K562 (cell line): Measurements from ENCODE around the gene FSCN2. TPM values are rescaled to one million over a fixed set of nuclear protein-coding genes. Genes with fewer than 3 reads are reported as not detected.

Experiments
- ATF1 ChIP-seq, 2 experiments: fragments of 450-650 bp in 1 of 2; IDR thresholded peaks; 2 replicates each; pipeline ENCODE4 v1.6.1; 2016; ENCODE audit warnings: missing compliant biosample characterization in 1 of 2, missing genetic modification characterization in 1 of 2
- ATF7 ChIP-seq: fragments of 450-650 bp; IDR thresholded peaks from 2 replicates; pipeline ENCODE4 v1.7.1; 2014; ENCODE audit warnings: mild to moderate bottlenecking, moderate library complexity
- CBFA2T3 ChIP-seq: fragments of 450-650 bp; IDR thresholded peaks from 2 replicates; pipeline ENCODE4 v1.6.1; 2017
- CTBP1 ChIP-seq: fragments of 450-650 bp; IDR thresholded peaks from 2 replicates; pipeline ENCODE4 v1.6.1; 2016; ENCODE audit warnings: borderline replicate concordance
- CTCFL ChIP-seq: IDR thresholded peaks from 2 replicates; pipeline ENCODE4 v1.6.1; 2011; ENCODE audit warnings: borderline replicate concordance, low read depth, mild to moderate bottlenecking, moderate library complexity, low read length; ENCODE audit not compliant: insufficient read depth, poor library complexity, severe bottlenecking
- ERF ChIP-seq: fragments of 450-650 bp; formaldehyde crosslinking; IDR thresholded peaks from 2 replicates; pipeline ENCODE4 v1.4.0; 2020; ENCODE audit warnings: mild to moderate bottlenecking, mixed read lengths
- ETS1 ChIP-seq: conservative IDR thresholded peaks from 2 replicates; pipeline ENCODE4 v1.6.1; 2011; ENCODE audit warnings: low read depth, mild to moderate bottlenecking, low read length; ENCODE audit not compliant: control insufficient read depth
- FOXK2 ChIP-seq, 2 experiments: fragments of 450-650 bp; IDR thresholded peaks in 1 of 2; conservative IDR thresholded peaks in 1 of 2; 2 replicates each; pipeline ENCODE4 v1.6.1; 2016; ENCODE audit warnings: low read depth in 2 of 2, mild to moderate bottlenecking in 1 of 2
- GMEB1 ChIP-seq: fragments of 250-450 bp; sonication (Bioruptor Pico); IDR thresholded peaks from 2 replicates; pipeline ENCODE4 v1.4.0; 2020; ENCODE audit warnings: mild to moderate bottlenecking
- KLF16 ChIP-seq: IDR thresholded peaks from 2 replicates; pipeline ENCODE4 v1.6.1; 2016; ENCODE audit warnings: antibody characterized with exemption
- LARP7 ChIP-seq: fragments of 450-650 bp; IDR thresholded peaks from 2 replicates; pipeline ENCODE4 v1.6.1; 2016
- MAFK ChIP-seq: IDR thresholded peaks from 2 replicates; pipeline ENCODE4 v1.6.1; 2011; ENCODE audit warnings: low read length, improper control_type of control experiment
- MCM5 ChIP-seq: fragments of 450-650 bp; IDR thresholded peaks from 2 replicates; pipeline ENCODE4 v1.6.1; 2016; ENCODE audit warnings: low read depth
- NCOA2 ChIP-seq, 2 experiments: fragments of 450-650 bp; IDR thresholded peaks; 2 replicates each; pipeline ENCODE4 v1.6.1; 2018; ENCODE audit warnings: mild to moderate bottlenecking in 2 of 2, moderate library complexity in 1 of 2; ENCODE audit not compliant: partially characterized antibody in 2 of 2
- NFIC ChIP-seq: fragments of 450-650 bp; IDR thresholded peaks from 2 replicates; pipeline ENCODE4 v1.6.1; 2017; ENCODE audit warnings: mild to moderate bottlenecking, inconsistent platforms
- NR1H2 ChIP-seq: sonication (generic); formaldehyde crosslinking; IDR thresholded peaks from 2 replicates; pipeline ENCODE4 v1.4.0; 2020; ENCODE audit warnings: mild to moderate bottlenecking, missing genetic modification reagents
- NUFIP1 ChIP-seq: fragments of 450-650 bp; IDR thresholded peaks from 2 replicates; pipeline ENCODE4 v1.6.1; 2018; ENCODE audit not compliant: partially characterized antibody
- PPARD ChIP-seq: fragments of 250-450 bp; sonication (Bioruptor Pico); IDR thresholded peaks from 2 replicates; pipeline ENCODE4 v1.8.0; 2022; ENCODE audit warnings: inconsistent platforms, mild to moderate bottlenecking, moderate library complexity
- SAP30 ChIP-seq: fragments of 200-600 bp; sonication (generic); IDR thresholded peaks from 2 replicates; pipeline ENCODE4 v1.6.1; 2012; ENCODE audit warnings: borderline replicate concordance, low read depth, mild to moderate bottlenecking, moderate library complexity, low read length, control low read depth, inconsistent platforms; ENCODE audit not compliant: insufficient read depth, poor library complexity, severe bottlenecking
- SRSF7 ChIP-seq: fragments of 200-400 bp; formaldehyde crosslinking; optimal IDR thresholded peaks from 2 replicates; pipeline ENCODE3; 2017; ENCODE audit warnings: mild to moderate bottlenecking, low read depth, low read length
- TBL1XR1 ChIP-seq, 2 experiments: IDR thresholded peaks; 2 replicates each; pipeline ENCODE4 v1.6.1; 2012; ENCODE audit warnings: improper control_type of control experiment in 2 of 2, low read length in 2 of 2, mild to moderate bottlenecking in 1 of 2
- ZC3H11A ChIP-seq: IDR thresholded peaks from 2 replicates; pipeline ENCODE4 v1.6.1; 2012; ENCODE audit warnings: low read depth, low read length, improper control_type of control experiment
- ZNF274 ChIP-seq: IDR thresholded peaks from 2 replicates; pipeline ENCODE4 v1.6.1; 2011; ENCODE audit warnings: low read depth, mild to moderate bottlenecking, low read length, moderate library complexity, borderline replicate concordance
- ZNF511 ChIP-seq: sonication (generic); formaldehyde crosslinking; IDR thresholded peaks from 2 replicates; pipeline ENCODE4 v1.8.0; 2022; ENCODE audit warnings: mild to moderate bottlenecking, missing genetic modification reagents
- polyA plus RNA-seq, 8 experiments: library from polyadenylated mRNA; depleted of rRNA in 4 of 8; stranded (reverse) in 5 of 8; unstranded in 3 of 8; fragments of >200 nt; fragmentation: Nextera tagmentation in 2 of 8; fragmentation: Illumina TruSeq in 1 of 8; extraction: Ambion mirVana in 2 of 8; extraction: Trizol in 1 of 8; gene quantifications; 2 replicates each; pipeline versions ENCODE4 v1.2.1 to v1.2.3, GENCODE V29; 2011 to 2014; ENCODE audit warnings: inconsistent platforms in 1 of 8, missing spikeins in 1 of 8
- total RNA-seq, 7 experiments: library from RNA; depleted of rRNA in 6 of 7; stranded (reverse); fragments of >200 nt in 6 of 7; fragmentation: Illumina TruSeq in 2 of 7; extraction: Trizol in 2 of 7; gene quantifications; 2 replicates each; pipeline versions ENCODE4 v1.2.1 to v1.2.3, GENCODE V29; 2011 to 2021; ENCODE audit warnings: low replicate concordance in 1 of 7

Gene FSCN2
- total and polyA plus RNA-seq, 9 of the 15 experiments (the other 6 are each of a cell fraction or from before 2014, with no cell fraction given), result 0.08 TPM; not detected in 8

- peak; percentile 60; the same call in 1 of the 2 replicates for TF ChIP-seq ETS1
- 0 out of 2 replicates have a peak, but pooled peaks have one; percentile 65 for TF ChIP-seq ERF (CRISPR knock-in tag)
- TF ChIP-seq ATF1 (CRISPR knock-in tag; IDR thresholded peaks at IDR 0.05), result no peak
- TF ChIP-seq ATF1 (tag; IDR thresholded peaks at IDR 0.05), result peak; percentile 68
- TF ChIP-seq MAFK, result no peak
- TF ChIP-seq NCOA2 (IDR thresholded peaks at IDR 0.05; ENCODE audit: partially characterized antibody in 2 of 2), result no peak
- TF ChIP-seq KLF16, result no peak
- TF ChIP-seq ZNF511 (CRISPR knock-in tag), result no peak; the same call in 1 of the 2 replicates
- TF ChIP-seq CBFA2T3, result no peak
- TF ChIP-seq ZNF274, result no peak
- peak; percentile 44 for TF ChIP-seq NFIC
- no peak for TF ChIP-seq LARP7
- no peak for TF ChIP-seq SAP30
- TF ChIP-seq ZC3H11A, result peak; percentile 58; the same call in 1 of the 2 replicates
- peak; percentile 61 for TF ChIP-seq ATF7
- TF ChIP-seq PPARD (CRISPR knock-in tag), result no peak
- TF ChIP-seq NR1H2 (CRISPR knock-in tag), result 0 out of 2 replicates have a peak, but pooled peaks have one; percentile 50
- TF ChIP-seq CTCFL, result peak; percentile 72
- TF ChIP-seq FOXK2 (conservative IDR thresholded peaks at IDR 0.05 in 1 of 2, IDR thresholded peaks at IDR 0.05 in 1 of 2; ENCODE audit: low read depth in 2 of 2), result no peak
- no peak for TF ChIP-seq NUFIP1
- no peak for TF ChIP-seq SRSF7
- no peak for TF ChIP-seq MCM5
- peak in 1 of 2 experiments; percentile 22; a peak in 1 of 4 replicates for TF ChIP-seq TBL1XR1 (IDR thresholded peaks at IDR 0.05; ENCODE audit: low read length in 2 of 2)
- peak; percentile 93 for TF ChIP-seq CTBP1
- TF ChIP-seq GMEB1 (CRISPR knock-in tag), result peak; percentile 46; the same call in 1 of the 2 replicates
These were observed 43.8 kb upstream of the FSCN2 start (continued) for GRCh38 chr17:81484195-81484979.
